IMR-90 (cell line): ENCODE measurements around the gene ABHD16A. TPM values are rescaled to one million over a fixed set of nuclear protein-coding genes. Genes with fewer than 3 reads are reported as not detected.

Experiments
- ATAC-seq: fragments of 200-7000 bp; cut with Tn5 transposase; 2 replicates; pipeline ENCODE4 v1.9.1; 2020; ENCODE audit warnings: low read depth, mild to moderate bottlenecking, moderate library complexity
- BruUV-seq: library from RNA; stranded (reverse); fragments of 400-500 nt; replicated peaks from 2 replicates; lab custom pipeline; 2021; lab: Mats Ljungman, UMichigan
- CTCF ChIA-PET: fragments of 300-600 bp; formaldehyde crosslinking; extraction: SDS; loops from one replicate; lab custom pipeline; 2021; ENCODE audit warnings: antibody characterized with exemption; lab: Yijun Ruan, JAX
- POLR2A ChIA-PET: fragments of 300-600 bp; sonication (Branson Sonifier 250); formaldehyde crosslinking; loops from one replicate; lab custom pipeline; 2022; ENCODE audit warnings: antibody characterized with exemption; ENCODE audit not compliant: unreplicated experiment; lab: Charles Lee
- DNase-seq: peaks from one replicate; pipeline ENCODE4 v3.0.0; 2013
- H2AFZ ChIP-seq: replicated peaks from 2 replicates; pipeline ENCODE3; 2013; ENCODE audit warnings: low read length, mild to moderate bottlenecking; ENCODE audit not compliant: poor library complexity
- H2AK5ac ChIP-seq: 2 replicates; pipeline ENCODE4 v1.6.1; 2013; ENCODE audit warnings: low read depth, low read length, inconsistent platforms
- H2AK9ac ChIP-seq: replicated peaks from 2 replicates; pipeline ENCODE3; 2013; ENCODE audit warnings: mild to moderate bottlenecking, low read depth, low read length, moderate library complexity; ENCODE audit not compliant: poor library complexity
- H2BK120ac ChIP-seq: 2 replicates; pipeline ENCODE4 v1.6.1; 2013; ENCODE audit warnings: low read depth, low read length, inconsistent platforms
- H2BK15ac ChIP-seq: 3 replicates; pipeline ENCODE4 v1.6.1; 2013; ENCODE audit warnings: low read depth, low read length, inconsistent platforms
- H2BK20ac ChIP-seq: 2 replicates; pipeline ENCODE4 v1.6.1; 2013; ENCODE audit warnings: low read depth, mild to moderate bottlenecking, inconsistent platforms, low read length, moderate library complexity
- H2BK5ac ChIP-seq: 2 replicates; pipeline ENCODE4 v1.6.1; 2013; ENCODE audit warnings: mild to moderate bottlenecking, low read depth, low read length, inconsistent platforms; ENCODE audit not compliant: poor library complexity, severe bottlenecking
- H3K14ac ChIP-seq: replicated peaks from 2 replicates; pipeline ENCODE4 v1.6.1; 2013; ENCODE audit warnings: low read depth, low read length, inconsistent platforms
- H3K18ac ChIP-seq: 2 replicates; pipeline ENCODE4 v1.6.1; 2013; ENCODE audit warnings: low read depth, low read length, control low read depth
- H3K23ac ChIP-seq: 2 replicates; pipeline ENCODE4 v1.6.1; 2013; ENCODE audit warnings: low read depth, low read length, inconsistent platforms
- H3K27ac ChIP-seq: 2 replicates; pipeline ENCODE4 v1.5.1; 2013; ENCODE audit warnings: mild to moderate bottlenecking, control low read depth, low read length; ENCODE audit not compliant: insufficient read depth
- H3K27me3 ChIP-seq: 2 replicates; pipeline ENCODE4 v1.6.1; 2013; ENCODE audit warnings: low read length; ENCODE audit not compliant: control insufficient read depth, insufficient read depth
- H3K36me3 ChIP-seq: 2 replicates; pipeline ENCODE4 v1.6.1; 2013; ENCODE audit warnings: low read length, mixed read lengths; ENCODE audit not compliant: control insufficient read depth, insufficient read depth
- H3K4ac ChIP-seq: 2 replicates; pipeline ENCODE4 v1.6.1; 2013; ENCODE audit warnings: low read depth, low read length, inconsistent platforms
- H3K4me1 ChIP-seq: 2 replicates; pipeline ENCODE4 v1.6.1; 2013; ENCODE audit warnings: low read length, mixed read lengths; ENCODE audit not compliant: control insufficient read depth, insufficient read depth
- H3K4me2 ChIP-seq: 2 replicates; pipeline ENCODE4 v1.6.1; 2013; ENCODE audit warnings: low read depth, mild to moderate bottlenecking, control low read depth, low read length, moderate library complexity
- H3K4me3 ChIP-seq: 2 replicates; pipeline ENCODE4 v1.5.1; 2013; ENCODE audit warnings: low read depth, mild to moderate bottlenecking, control low read depth, low read length, moderate library complexity; ENCODE audit not compliant: insufficient read depth
- H3K56ac ChIP-seq: 2 replicates; pipeline ENCODE4 v1.6.1; 2013; ENCODE audit warnings: low read length, inconsistent platforms; ENCODE audit not compliant: insufficient read depth; ENCODE audit errors: extremely low read depth
- H3K79me1 ChIP-seq, 2 experiments: 2 replicates each; pipeline ENCODE4 v1.6.1; 2013; ENCODE audit warnings: low read length in 2 of 2, inconsistent platforms in 1 of 2, low read depth in 1 of 2
- H3K9ac ChIP-seq: 2 replicates; pipeline ENCODE4 v1.6.1; 2013; ENCODE audit warnings: low read depth, low read length, control low read depth
- H3K9me1 ChIP-seq: 2 replicates; pipeline ENCODE4 v1.6.1; 2013; ENCODE audit warnings: low read length, inconsistent platforms; ENCODE audit not compliant: insufficient read depth
- H3K9me3 ChIP-seq: 2 replicates; pipeline ENCODE4 v1.6.1; 2013; ENCODE audit warnings: low read length; ENCODE audit not compliant: control insufficient read depth, insufficient read depth
- H4K20me1 ChIP-seq: 2 replicates; pipeline ENCODE4 v1.6.1; 2013; ENCODE audit warnings: low read length, inconsistent platforms; ENCODE audit not compliant: insufficient read depth
- H4K5ac ChIP-seq: 2 replicates; pipeline ENCODE4 v1.6.1; 2013; ENCODE audit warnings: mild to moderate bottlenecking, low read depth, low read length, control low read depth
- H4K8ac ChIP-seq, 2 experiments: 2 replicates each; pipeline ENCODE4 v1.6.1; 2013; ENCODE audit warnings: low read depth in 2 of 2, low read length in 2 of 2, control low read depth in 1 of 2, inconsistent platforms in 1 of 2
- H4K91ac ChIP-seq: 2 replicates; pipeline ENCODE4 v1.6.1; 2013; ENCODE audit warnings: low read depth, low read length, inconsistent platforms; ENCODE audit not compliant: insufficient read depth
- CEBPB ChIP-seq: IDR thresholded peaks from 2 replicates; pipeline ENCODE4 v1.6.1; 2012; ENCODE audit warnings: low read depth, low read length, improper control_type of control experiment
- FOS ChIP-seq: fragments of 150-350 bp; IDR thresholded peaks from 2 replicates; pipeline ENCODE4 v1.6.1; 2016; ENCODE audit warnings: low read depth, low read length
- MAZ ChIP-seq: IDR thresholded peaks from 2 replicates; pipeline ENCODE4 v1.6.1; 2012; ENCODE audit warnings: low read depth, mild to moderate bottlenecking, low read length, improper control_type of control experiment, moderate library complexity, borderline replicate concordance
- POLR2A ChIP-seq: IDR thresholded peaks from 2 replicates; pipeline ENCODE4 v1.6.1; 2012; ENCODE audit warnings: mild to moderate bottlenecking, low read depth, low read length
- WGBS, 2 experiments: methylation state at CpG; one replicate each; pipeline versions ENCODE4 v1.1.5 to v1.1.7; 2013; ENCODE audit warnings: missing lambda C conversion rate in 2 of 2; ENCODE audit not compliant: insufficient read length in 1 of 2; ENCODE audit errors: extremely low coverage in 2 of 2; 5-methylcytosine and 5-hydroxymethylcytosine counted together
- dilution Hi-C: fragments of 300-500 bp; cut with HindIII; formaldehyde crosslinking; loops from one replicate; pipeline ENCODE4 v1.14.3; 2018; ENCODE audit warnings: low sequenced_read_pairs; ENCODE audit not compliant: unreplicated experiment
- in situ Hi-C: fragments of 300-500 bp; cut with MboI; formaldehyde crosslinking; loops from 3 replicates; pipeline ENCODE4 v1.14.3; 2019; ENCODE audit warnings: low sequenced_read_pairs, inconsistent platforms, mixed read lengths
- intact Hi-C: fragments of 100-400 bp; cut with micrococcal nuclease; formaldehyde crosslinking; loops from 2 replicates; pipeline ENCODE4 v1.10.0; 2022
- polyA plus RNA-seq, 3 experiments: library from polyadenylated mRNA; depleted of rRNA; stranded (reverse); fragments of >200 nt; gene quantifications; 2 replicates each; pipeline ENCODE4 v1.2.3, GENCODE V29; 2012; ENCODE audit warnings: low replicate concordance in 1 of 3
- total RNA-seq: library from RNA; depleted of rRNA; stranded (reverse); fragments of >200 nt; gene quantifications from 2 replicates; pipeline ENCODE4 v1.2.3, GENCODE V29; 2012
- TF ChIP-seq, protein P1 (sequence below): fragments of 150-350 bp; IDR thresholded peaks from 2 replicates; pipeline ENCODE4 v1.6.1; 2016; ENCODE audit warnings: low read depth, mild to moderate bottlenecking, low read length, moderate library complexity, borderline replicate concordance

Gene ABHD16A
- total and polyA plus RNA-seq, 2 of the 4 experiments (the other 2 are of a cell fraction) = 31.5 to 35.1 TPM

DNA sequence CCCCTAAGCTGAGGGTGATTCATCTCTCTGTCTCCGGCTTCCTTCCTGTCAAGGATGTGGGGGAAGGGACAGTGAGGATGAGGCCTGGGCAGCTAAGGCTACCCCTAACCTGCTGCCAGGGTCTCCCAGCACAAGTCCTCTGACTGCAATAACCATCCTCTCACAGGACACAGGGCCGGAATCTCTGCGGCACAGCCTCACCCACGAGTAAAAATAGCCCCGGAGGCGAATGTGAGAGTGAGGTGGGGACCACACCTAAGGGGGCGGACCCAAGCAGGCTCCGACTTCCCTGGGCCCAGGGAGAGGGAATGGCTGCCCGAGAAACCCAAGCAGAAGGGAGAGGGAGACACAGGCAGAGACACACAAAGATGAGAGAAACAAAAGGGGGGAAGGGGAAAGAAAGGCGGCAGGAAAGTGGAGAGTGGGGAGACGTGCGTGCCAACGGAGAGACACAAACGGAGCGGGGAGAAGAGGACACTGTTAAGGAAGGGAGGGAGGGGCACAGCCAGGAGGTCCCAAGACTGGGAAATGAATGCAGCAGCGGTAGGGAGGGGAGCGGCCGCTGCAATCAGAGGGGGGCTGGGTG lies 31.8 kb upstream of the ABHD16A start:
- H2BK15ac ChIP-seq = peak overlapping the region; percentile 66; the same call in 2 of the 3 replicates
- H4K5ac ChIP-seq = peak overlapping the region; percentile 86
- H3K9ac ChIP-seq = peak overlapping the region; percentile 98
- H2AFZ ChIP-seq = peak overlapping the region; percentile 77
- H3K4me2 ChIP-seq = peak overlapping the region; percentile 96
- H3K27ac ChIP-seq = peak overlapping the region; percentile 94
- peak overlapping the region; percentile 81 for H3K4me3 ChIP-seq
- peak overlapping the region; percentile 99 for H2BK5ac ChIP-seq
- POLR2A ChIA-PET = interaction anchor here (0.6 kb wide), 1 partner anchor 166 kb away, joined by 7 read pairs; no protein-coding TSS in a partner anchor
- 0% methylated on average over 5 of the region's 18 CpGs; no CpG with 5 or more reads in 1 of the 2 experiments for WGBS, 2 experiments
- H3K56ac ChIP-seq = peak overlapping the region; percentile 99
- peak overlapping the region; percentile 99 for H4K91ac ChIP-seq
- peaks cover 30% of the 10 kb centered on the region for H3K36me3 ChIP-seq
- peaks cover 18% of the 10 kb centered on the region for H3K4me1 ChIP-seq
- H3K79me1 ChIP-seq = peaks cover 9 to 69% of the 10 kb centered on the region in 2 experiments; a peak in 3 of 4 replicates
- BruUV-seq = no TSS peak
- in situ Hi-C loops (no loop called here), intact Hi-C loops (no loop called here), dilution Hi-C loops (no loop called here)
- H3K14ac ChIP-seq = peak overlapping the region; percentile 98
- peak overlapping the region; percentile 74 to 93 for H4K8ac ChIP-seq
- peak overlapping the region; percentile 75 for H3K18ac ChIP-seq
- CTCF ChIA-PET = no interaction called here
- no peaks in the 10 kb centered on the region for H3K9me3 ChIP-seq
- H3K4ac ChIP-seq = peak overlapping the region; percentile 98
- H3K27me3 ChIP-seq = no peaks in the 10 kb centered on the region
- peak; percentile 13 for ATAC-seq
- H2BK120ac ChIP-seq = peak overlapping the region; percentile 81
- H3K9me1 ChIP-seq = peaks cover 14% of the 10 kb centered on the region
- peak overlapping the region; percentile 100 for H2AK9ac ChIP-seq
- peak overlapping the region; percentile 98 for H2AK5ac ChIP-seq
- TF ChIP-seq MAZ = peak; percentile 22; the same call in 1 of the 2 replicates
- peak; percentile 37 for TF ChIP-seq POLR2A
- TF ChIP-seq FOS = 0 out of 2 replicates have a peak, but pooled peaks have one; percentile 23
- TF ChIP-seq, protein P1, sequence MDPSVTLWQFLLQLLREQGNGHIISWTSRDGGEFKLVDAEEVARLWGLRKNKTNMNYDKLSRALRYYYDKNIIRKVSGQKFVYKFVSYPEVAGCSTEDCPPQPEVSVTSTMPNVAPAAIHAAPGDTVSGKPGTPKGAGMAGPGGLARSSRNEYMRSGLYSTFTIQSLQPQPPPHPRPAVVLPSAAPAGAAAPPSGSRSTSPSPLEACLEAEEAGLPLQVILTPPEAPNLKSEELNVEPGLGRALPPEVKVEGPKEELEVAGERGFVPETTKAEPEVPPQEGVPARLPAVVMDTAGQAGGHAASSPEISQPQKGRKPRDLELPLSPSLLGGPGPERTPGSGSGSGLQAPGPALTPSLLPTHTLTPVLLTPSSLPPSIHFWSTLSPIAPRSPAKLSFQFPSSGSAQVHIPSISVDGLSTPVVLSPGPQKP = no peak
- no peak for TF ChIP-seq CEBPB
- peak; percentile 59 for DNase-seq
- peak overlapping the region; percentile 22; the same call in 1 of the 2 replicates for H2BK20ac ChIP-seq
- peaks cover 32% of the 10 kb centered on the region for H4K20me1 ChIP-seq
- H3K23ac ChIP-seq = peak overlapping the region; percentile 99
